ENCODE measurements around the gene ARHGAP24. TPM values are rescaled to one million over a fixed set of nuclear protein-coding genes. Genes with fewer than 3 reads are reported as not detected.
A peak's percentile ranks its signal among the peaks of the same experiment; 100 is the strongest.

Gene ARHGAP24
- total RNA-seq, 6 experiments from 2014 or later, result 4.0 to 7.3 (median 6.1) TPM

- H3K4me1 ChIP-seq, result no peaks in the 10 kb centered on the region
- H3K4me3 ChIP-seq, result no peak overlapping the region
- no peak overlapping the region for H3K27ac ChIP-seq
- no peaks in the 10 kb centered on the region for H3K9me3 ChIP-seq
- no peak for ATAC-seq
- no peak for DNase-seq
- no peak for TF ChIP-seq POLR2A (IDR thresholded peaks at IDR 0.05)
- TF ChIP-seq, protein P1, sequence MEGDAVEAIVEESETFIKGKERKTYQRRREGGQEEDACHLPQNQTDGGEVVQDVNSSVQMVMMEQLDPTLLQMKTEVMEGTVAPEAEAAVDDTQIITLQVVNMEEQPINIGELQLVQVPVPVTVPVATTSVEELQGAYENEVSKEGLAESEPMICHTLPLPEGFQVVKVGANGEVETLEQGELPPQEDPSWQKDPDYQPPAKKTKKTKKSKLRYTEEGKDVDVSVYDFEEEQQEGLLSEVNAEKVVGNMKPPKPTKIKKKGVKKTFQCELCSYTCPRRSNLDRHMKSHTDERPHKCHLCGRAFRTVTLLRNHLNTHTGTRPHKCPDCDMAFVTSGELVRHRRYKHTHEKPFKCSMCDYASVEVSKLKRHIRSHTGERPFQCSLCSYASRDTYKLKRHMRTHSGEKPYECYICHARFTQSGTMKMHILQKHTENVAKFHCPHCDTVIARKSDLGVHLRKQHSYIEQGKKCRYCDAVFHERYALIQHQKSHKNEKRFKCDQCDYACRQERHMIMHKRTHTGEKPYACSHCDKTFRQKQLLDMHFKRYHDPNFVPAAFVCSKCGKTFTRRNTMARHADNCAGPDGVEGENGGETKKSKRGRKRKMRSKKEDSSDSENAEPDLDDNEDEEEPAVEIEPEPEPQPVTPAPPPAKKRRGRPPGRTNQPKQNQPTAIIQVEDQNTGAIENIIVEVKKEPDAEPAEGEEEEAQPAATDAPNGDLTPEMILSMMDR (IDR thresholded peaks at IDR 0.05), result no peak
- H3K27me3 ChIP-seq, result no peaks in the 10 kb centered on the region
- intact Hi-C loops (cut with DNase I), result no loop called here
- H3K36me3 ChIP-seq, result no peaks in the 10 kb centered on the region
- 71% methylated on average over 4 of the region's 4 CpGs for whole genome bisulfite sequencing (ENCODE audit: insufficient coverage, low coverage, low lambda C conversion rate, missing lambda C conversion rate)
Measured at GRCh38 chr4:85760511-85760910, 285.6 kb downstream of the ARHGAP24 start.

DNA sequence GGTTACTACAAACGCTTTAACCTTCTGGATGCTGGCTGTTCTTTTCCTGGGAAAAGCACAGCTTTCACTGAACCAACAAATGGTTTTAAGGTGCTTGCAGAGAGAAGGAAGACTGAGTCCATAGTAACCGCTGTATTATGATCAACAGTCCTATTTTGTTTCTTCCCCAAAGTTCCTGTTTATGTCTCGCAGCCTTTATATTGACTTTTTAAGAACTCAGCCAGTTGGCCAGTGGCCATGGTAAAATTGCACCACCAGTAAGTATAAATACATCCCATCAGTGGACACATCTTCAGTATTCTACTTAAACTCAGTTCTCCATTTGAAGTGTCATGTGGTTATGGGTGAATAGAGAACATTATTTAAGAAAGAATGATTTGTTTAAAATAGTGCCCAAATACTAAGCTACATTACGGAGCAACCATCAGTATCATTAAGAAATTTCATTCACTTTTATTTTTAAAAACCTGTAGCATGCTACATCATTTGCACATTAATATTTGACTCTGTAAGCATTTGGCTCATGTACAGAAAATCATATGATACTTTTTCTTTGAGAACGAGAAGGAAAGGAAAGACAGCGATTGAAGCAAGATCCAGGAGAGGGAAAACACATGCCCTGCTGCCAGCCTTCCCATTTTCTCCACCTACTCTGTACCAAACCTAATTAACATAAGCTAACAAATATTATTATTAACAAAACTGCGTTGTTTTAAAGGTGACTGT is 287.0 kb downstream of the ARHGAP24 start:
- intact Hi-C loops (cut with DNase I), result no loop called here
- DNase-seq (peak in 1 of 3 donors; percentile 27), ATAC-seq (peak; percentile 49 to 69 (median 66))
- Histone ChIP-seq H3K9me3 (no peaks in the 10 kb centered on the region), H3K36me3 (no peaks in the 10 kb centered on the region), H3K27me3 (no peaks in the 10 kb centered on the region), H3K4me1 (no peaks in the 10 kb centered on the region), H3K27ac (no peak overlapping the region), H3K4me3 (no peak overlapping the region)
- WGBS (ENCODE audit: insufficient coverage, low coverage, low lambda C conversion rate, missing lambda C conversion rate), result 32% methylated on average over 7 of the region's 7 CpGs
- TF ChIP-seq, protein P1 (IDR thresholded peaks at IDR 0.05), result no peak
- no peak for TF ChIP-seq POLR2A (IDR thresholded peaks at IDR 0.05)

DNA sequence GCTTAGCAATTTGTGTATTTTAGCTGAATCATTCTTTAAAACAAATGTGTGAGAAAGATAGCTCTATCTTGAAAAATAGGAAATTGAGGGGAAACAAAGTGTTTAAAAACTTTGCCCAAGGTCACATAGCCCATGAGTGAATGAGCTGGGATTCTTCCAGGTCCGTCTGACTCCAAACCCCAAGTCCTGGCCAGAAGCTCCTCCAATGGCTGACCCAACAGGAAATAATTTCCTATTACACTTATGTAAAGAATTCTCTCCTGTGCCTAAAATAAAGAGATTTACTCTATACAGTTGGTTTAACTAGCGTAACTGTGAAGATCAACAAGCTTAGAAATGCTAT is 287.6 kb downstream of the ARHGAP24 start:
- DNase-seq (no peak), ATAC-seq (peak; percentile 27 to 62 (median 43))
- no peaks in the 10 kb centered on the region for H3K36me3 ChIP-seq
- 45% methylated on average over 2 of the region's 2 CpGs for WGBS (ENCODE audit: insufficient coverage, low coverage, low lambda C conversion rate, missing lambda C conversion rate)
- H3K4me1 ChIP-seq, result no peaks in the 10 kb centered on the region
- H3K9me3 ChIP-seq, result no peaks in the 10 kb centered on the region
- no peaks in the 10 kb centered on the region for H3K27me3 ChIP-seq
- TF ChIP-seq, protein P1 (IDR thresholded peaks at IDR 0.05), result no peak
- TF ChIP-seq POLR2A (IDR thresholded peaks at IDR 0.05), result no peak
- no peak overlapping the region for H3K4me3 ChIP-seq
- H3K27ac ChIP-seq, result no peak overlapping the region
- intact Hi-C loops (cut with DNase I), result no loop called here

DNA sequence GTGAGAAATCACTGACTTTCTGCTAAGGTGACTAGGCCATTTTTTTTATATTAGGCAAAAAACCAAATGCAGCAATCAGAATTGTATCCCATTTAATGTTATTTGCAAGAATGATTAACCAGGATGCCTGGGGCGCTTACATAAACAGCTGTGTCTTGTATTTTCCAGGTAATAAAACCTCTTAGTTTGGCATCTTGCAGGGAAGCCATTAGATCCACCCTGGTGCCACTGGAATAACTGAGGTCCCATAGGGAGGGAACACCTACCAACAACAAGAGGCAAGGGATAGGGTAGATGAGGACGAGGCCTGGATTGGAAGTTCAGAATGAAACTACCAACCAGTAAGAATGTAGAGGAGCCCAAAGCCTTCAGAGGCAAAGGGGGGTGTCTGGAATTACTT is 288.3 kb downstream of the ARHGAP24 start:
- intact Hi-C loops (cut with DNase I), result no loop called here
- H3K4me1 ChIP-seq, result no peaks in the 10 kb centered on the region
- no peak for TF ChIP-seq POLR2A (IDR thresholded peaks at IDR 0.05)
- TF ChIP-seq, protein P1 (IDR thresholded peaks at IDR 0.05), result no peak
- ATAC-seq (no peak), DNase-seq (no peak)
- H3K9me3 ChIP-seq, result no peaks in the 10 kb centered on the region
- WGBS (ENCODE audit: insufficient coverage, low coverage, low lambda C conversion rate, missing lambda C conversion rate), result 50% methylated on average over 2 of the region's 2 CpGs
- H3K4me3 ChIP-seq, result no peak overlapping the region
- no peaks in the 10 kb centered on the region for H3K36me3 ChIP-seq
- H3K27ac ChIP-seq, result no peak overlapping the region
- H3K27me3 ChIP-seq, result no peaks in the 10 kb centered on the region

All from right lobe of liver (tissue), 6 donors.